T-cell (primary cell): Measurements from ENCODE around the gene ULK1. TPM values are rescaled to one million over a fixed set of nuclear protein-coding genes. Genes with fewer than 3 reads are reported as not detected.
A peak's percentile ranks its signal among the peaks of the same experiment; 100 is the strongest.

Source experiments
- ATAC-seq, 4 experiments: fragments of 200-7000 bp in 3 of 4; fragments of 150-1000 bp in 1 of 4; cut with Tn5 transposase; replicated peaks in 1 of 4; 1 replicate in 3 of 4; 2 replicates in 1 of 4; pipeline ENCODE4 v1.10.0; 2021; ENCODE audit warnings: moderate library complexity in 3 of 4, mild to moderate bottlenecking in 2 of 4, moderate number of reproducible peaks in 1 of 4
- CTCF ChIA-PET, 2 donors: fragments of 300-600 bp; sonication (Branson Sonifier 250); formaldehyde crosslinking; loops; one replicate each; lab custom pipeline; 2022; ENCODE audit warnings: antibody characterized with exemption in 2 of 2; lab: Charles Lee
- POLR2A ChIA-PET, 2 donors: fragments of 300-600 bp; sonication (Branson Sonifier 250); formaldehyde crosslinking; loops; one replicate each; lab custom pipeline; 2022; ENCODE audit warnings: antibody characterized with exemption in 2 of 2; lab: Charles Lee
- DNase-seq, 35 experiments: peaks; one replicate each; pipeline versions ENCODE4 v3.0.0 to v3.0.0-alpha.2; 2013 to 2023
- H3K27ac ChIP-seq: one replicate; pipeline ENCODE4 v1.5.1; 2013; ENCODE audit warnings: low read length
- H3K27me3 ChIP-seq, 2 experiments: replicated peaks in 1 of 2; 1 replicate in 1 of 2; 2 replicates in 1 of 2; pipeline versions ENCODE4 v1.6.1 to v1.7.0; 2013; ENCODE audit warnings: low read length in 1 of 2, mixed read lengths in 1 of 2; ENCODE audit not compliant: control insufficient read depth in 2 of 2, insufficient read depth in 2 of 2; ENCODE audit errors: extremely low read depth in 1 of 2
- H3K36me3 ChIP-seq, 2 donors: 1 replicate in 1 of 2; 2 replicates in 1 of 2; pipeline versions ENCODE4 v1.6.1 to v1.7.0; 2013; ENCODE audit warnings: low read length in 1 of 2; ENCODE audit not compliant: control insufficient read depth in 2 of 2, insufficient read depth in 1 of 2; ENCODE audit errors: extremely low read depth in 1 of 2
- H3K4me1 ChIP-seq, 2 experiments: 1 replicate in 1 of 2; 2 replicates in 1 of 2; pipeline versions ENCODE4 v1.6.1 to v1.7.0; 2013; ENCODE audit warnings: low read length in 2 of 2, mixed read lengths in 1 of 2; ENCODE audit not compliant: insufficient read depth in 2 of 2, control insufficient read depth in 1 of 2; ENCODE audit errors: extremely low read depth in 1 of 2
- H3K4me3 ChIP-seq, 2 donors: 1 replicate in 1 of 2; 2 replicates in 1 of 2; pipeline versions ENCODE4 v1.5.1 to v1.7.0; 2013; ENCODE audit warnings: mild to moderate bottlenecking in 2 of 2, low read length in 1 of 2, moderate library complexity in 1 of 2; ENCODE audit not compliant: control insufficient read depth in 1 of 2; ENCODE audit errors: extremely low read depth in 1 of 2
- H3K9me3 ChIP-seq: 2 replicates; pipeline ENCODE4 v1.7.0; 2013
- H3K27ac Mint-ChIP-seq, 2 donors: one replicate each; pipeline ENCODE4 v1.8.0; 2020 to 2021; ENCODE audit warnings: mild to moderate bottlenecking in 2 of 2, mixed read lengths in 2 of 2
- H3K27me3 Mint-ChIP-seq, 2 donors: one replicate each; pipeline ENCODE4 v1.8.0; 2021 to 2022; ENCODE audit warnings: mixed read lengths in 2 of 2
- H3K36me3 Mint-ChIP-seq: one replicate; pipeline ENCODE4 v1.8.0; 2021; ENCODE audit warnings: mixed read lengths
- H3K4me1 Mint-ChIP-seq, 3 donors: one replicate each; pipeline ENCODE4 v1.8.0; 2020 to 2022; ENCODE audit warnings: mixed read lengths in 3 of 3, mild to moderate bottlenecking in 1 of 3
- H3K4me3 Mint-ChIP-seq, 3 donors: one replicate each; pipeline ENCODE4 v1.8.0; 2020 to 2022; ENCODE audit warnings: mild to moderate bottlenecking in 3 of 3, mixed read lengths in 3 of 3, moderate library complexity in 3 of 3
- H3K9me3 Mint-ChIP-seq, 3 donors: one replicate each; pipeline ENCODE4 v1.8.0; 2020 to 2022; ENCODE audit warnings: mixed read lengths in 3 of 3
- WGBS: methylation state at CpG from one replicate; pipeline ENCODE4 v1.1.5; 2013; ENCODE audit warnings: missing lambda C conversion rate; ENCODE audit not compliant: insufficient coverage; 5-methylcytosine and 5-hydroxymethylcytosine counted together
- total RNA-seq, 35 experiments: library from RNA in 6 of 35; stranded (reverse) in 6 of 35; fragments of 120-200 nt in 1 of 35; gene quantifications; one replicate each; pipeline versions ENCODE4 v1.2.1 to v1.2.4 and lab custom pipeline; 2013 to 2026

The ULK1 gene
- total RNA-seq, 5 donors from 2014 or later (not counting 1 experiment from before 2014, with no cell fraction given) = 53.3 to 89.6 (median 57.8) TPM

GRCh38 chr12:131921866-131922769 is 27.7 kb downstream of the ULK1 start:
- ChIA-PET POLR2A (no interaction called here), CTCF (no interaction called here)
- H3K27ac ChIP-seq = no peak overlapping the region
- no peak for DNase-seq
- Mint-ChIP-seq H3K27me3 (no peaks in the 10 kb centered on the region), H3K4me3 (no peak overlapping the region), H3K9me3 (no peaks in the 10 kb centered on the region), H3K4me1 (peaks cover 0 to 9% (median 6%) of the 10 kb centered on the region in 3 donors), H3K36me3 (peaks cover 9% of the 10 kb centered on the region), H3K27ac (no peak overlapping the region)
- H3K9me3 ChIP-seq = no peaks in the 10 kb centered on the region
- no peaks in the 10 kb centered on the region for H3K27me3 ChIP-seq
- no peak overlapping the region for H3K4me3 ChIP-seq
- 95% methylated on average over 16 of the region's 29 CpGs for WGBS
- H3K36me3 ChIP-seq = peaks cover 6 to 10% of the 10 kb centered on the region in 2 donors
- ATAC-seq = no peak
- peaks cover 0 to 21% of the 10 kb centered on the region in 2 experiments for H3K4me1 ChIP-seq

GRCh38 chr12:131922772-131923171 is 28.4 kb downstream of the ULK1 start:
- POLR2A ChIA-PET = no interaction called here

GRCh38 chr12:131923260-131923659 is 28.8 kb downstream of the ULK1 start:
- 77% methylated on average over 7 of the region's 11 CpGs for WGBS
- H3K4me3 Mint-ChIP-seq = no peak overlapping the region
- peak in 1 of 35 experiments; percentile 18 for DNase-seq
- Histone ChIP-seq H3K27ac (no peak overlapping the region), H3K27me3 (no peaks in the 10 kb centered on the region), H3K9me3 (no peaks in the 10 kb centered on the region), H3K4me1 (peaks cover 0 to 16% of the 10 kb centered on the region in 2 experiments), H3K4me3 (no peak overlapping the region), H3K36me3 (peaks cover 6% of the 10 kb centered on the region in 2 donors)
- H3K9me3 Mint-ChIP-seq = no peaks in the 10 kb centered on the region
- ChIA-PET CTCF (no interaction called here), POLR2A (no interaction called here)
- H3K27ac Mint-ChIP-seq = no peak overlapping the region
- H3K27me3 Mint-ChIP-seq = no peaks in the 10 kb centered on the region
- peaks cover 0 to 14% (median 9%) of the 10 kb centered on the region in 3 donors for H3K4me1 Mint-ChIP-seq
- ATAC-seq = no peak
- H3K36me3 Mint-ChIP-seq = peaks cover 9% of the 10 kb centered on the region

More at GRCh38 chr12:131922772-131923171, 28.4 kb downstream of the ULK1 start:
- Mint-ChIP-seq H3K4me1 (peaks cover 0 to 10% (median 6%) of the 10 kb centered on the region in 3 donors), H3K9me3 (no peaks in the 10 kb centered on the region), H3K4me3 (no peak overlapping the region), H3K27ac (no peak overlapping the region), H3K36me3 (peaks cover 9% of the 10 kb centered on the region), H3K27me3 (no peaks in the 10 kb centered on the region)
- no peak for DNase-seq
- no peak overlapping the region for H3K4me3 ChIP-seq
- no peaks in the 10 kb centered on the region for H3K27me3 ChIP-seq
- ATAC-seq = no peak
- peaks cover 6% of the 10 kb centered on the region in 2 donors for H3K36me3 ChIP-seq
- peaks cover 0 to 16% of the 10 kb centered on the region in 2 experiments for H3K4me1 ChIP-seq
- H3K27ac ChIP-seq = no peak overlapping the region
- no peaks in the 10 kb centered on the region for H3K9me3 ChIP-seq
- WGBS = 95% methylated on average over 12 of the region's 13 CpGs
- CTCF ChIA-PET = no interaction called here

GRCh38 chr12:131927110-131928079 is 33.0 kb downstream of the ULK1 start:
- Histone ChIP-seq H3K9me3 (no peaks in the 10 kb centered on the region), H3K4me3 (no peak overlapping the region), H3K4me1 (peaks cover 4 to 34% of the 10 kb centered on the region in 2 experiments), H3K27ac (no peak overlapping the region), H3K36me3 (peaks cover 5 to 9% of the 10 kb centered on the region in 2 donors), H3K27me3 (no peaks in the 10 kb centered on the region)
- POLR2A ChIA-PET = no interaction called here
- ATAC-seq = no peak
- Mint-ChIP-seq H3K27ac (peak overlapping the region in 1 of 2 donors; percentile 81), H3K4me1 (peaks cover 14 to 30% (median 19%) of the 10 kb centered on the region in 3 donors), H3K9me3 (no peaks in the 10 kb centered on the region), H3K27me3 (no peaks in the 10 kb centered on the region), H3K36me3 (peaks cover 5% of the 10 kb centered on the region), H3K4me3 (peak overlapping the region; percentile 91 to 99 (median 94))
- CTCF ChIA-PET = no interaction called here
- DNase-seq = no peak
- WGBS = 77% methylated on average over 17 of the region's 24 CpGs

GRCh38 chr12:131928080-131928710 is 33.8 kb downstream of the ULK1 start:
- H3K27me3 ChIP-seq = no peaks in the 10 kb centered on the region
- CTCF ChIA-PET = interaction anchor here (0.6 kb wide), 3 partner anchors 23 to 64 kb away, joined by 3 to 5 read pairs (median 4); no protein-coding TSS in a partner anchor
- H3K27ac Mint-ChIP-seq = peak overlapping the region; percentile 55 to 83
- POLR2A ChIA-PET = interaction anchor here in 1 of 2 donors (0.6 kb wide), 1 partner anchor 209 kb away, joined by 4 read pairs; no protein-coding TSS in a partner anchor
- no peaks in the 10 kb centered on the region for H3K27me3 Mint-ChIP-seq
- H3K36me3 ChIP-seq = peaks cover 8 to 17% of the 10 kb centered on the region in 2 donors
- H3K9me3 Mint-ChIP-seq = no peaks in the 10 kb centered on the region
- peaks cover 4 to 34% of the 10 kb centered on the region in 2 experiments for H3K4me1 ChIP-seq
- H3K4me3 Mint-ChIP-seq = peak overlapping the region; percentile 91 to 99 (median 94)
- ATAC-seq (peak; percentile 7 to 12 (median 9)), DNase-seq (peak in 4 of 35 experiments; percentile 7 to 18 (median 12))
- WGBS = 32% methylated on average over 21 of the region's 33 CpGs
- H3K9me3 ChIP-seq = no peaks in the 10 kb centered on the region
- peak overlapping the region; percentile 4 for H3K27ac ChIP-seq
- peaks cover 10% of the 10 kb centered on the region for H3K36me3 Mint-ChIP-seq
- peak overlapping the region; percentile 61 to 96 for H3K4me3 ChIP-seq
- H3K4me1 Mint-ChIP-seq = peaks cover 18 to 32% (median 19%) of the 10 kb centered on the region in 3 donors
